PC-3 (cell line): Measurements from ENCODE around the gene SULF2.

Experiments used
- CTCF ChIP-seq: fragments of 300-600 bp; sonication (generic); conservative IDR thresholded peaks from 2 replicates; pipeline ENCODE4 v1.5.1; 2017; ENCODE audit warnings: antibody characterized with exemption, low read depth, mild to moderate bottlenecking, low read length
- EZH2 ChIP-seq: fragments of 300-600 bp; sonication (generic); IDR thresholded peaks from one replicate; pipeline ENCODE4 v1.6.1; 2017; ENCODE audit warnings: antibody characterized with exemption, mild to moderate bottlenecking, low read length; ENCODE audit not compliant: unreplicated experiment

DNA sequence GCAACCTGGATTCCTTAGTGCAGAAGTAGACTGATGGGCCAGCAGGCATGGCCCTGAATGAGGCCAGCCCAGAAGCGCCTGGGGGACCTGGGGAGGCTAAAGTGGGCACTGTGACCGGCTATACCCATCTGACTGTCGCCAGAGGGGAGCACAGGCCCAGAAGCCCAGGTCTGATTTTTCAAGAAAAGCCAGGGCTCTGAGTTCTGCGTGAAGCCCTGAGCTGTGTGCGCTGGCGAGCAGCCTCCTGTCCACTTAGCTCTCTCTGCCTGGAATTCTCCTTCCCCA, 111.7 kb downstream of the SULF2 start:
- no peak for TF ChIP-seq CTCF
- TF ChIP-seq EZH2, result no peak
